KG1 (cell line): ENCODE results near the gene LIN54.
"Not testable (repeated sequence)": the region's sequence is repeated elsewhere in the genome, so short reads cannot be mapped to it uniquely, and the experiment has no call there.

Source experiments
- DNase-seq: peaks from one replicate; lab custom pipeline; 2025; lab: John Stamatoyannopoulos, UW

LIN54 gene

GRCh38 chr4:83010522-83011318 is at the start of gene LIN54:
LIN54 (minus strand) TSS chr4:83010823; CDS start chr4:82984844, 25,979 bp downstream.
- peak; percentile 65 for DNase-seq

GRCh38 chr4:83054928-83055327 is 44.3 kb upstream of the LIN54 start:
- DNase-seq, result no peak

DNA sequence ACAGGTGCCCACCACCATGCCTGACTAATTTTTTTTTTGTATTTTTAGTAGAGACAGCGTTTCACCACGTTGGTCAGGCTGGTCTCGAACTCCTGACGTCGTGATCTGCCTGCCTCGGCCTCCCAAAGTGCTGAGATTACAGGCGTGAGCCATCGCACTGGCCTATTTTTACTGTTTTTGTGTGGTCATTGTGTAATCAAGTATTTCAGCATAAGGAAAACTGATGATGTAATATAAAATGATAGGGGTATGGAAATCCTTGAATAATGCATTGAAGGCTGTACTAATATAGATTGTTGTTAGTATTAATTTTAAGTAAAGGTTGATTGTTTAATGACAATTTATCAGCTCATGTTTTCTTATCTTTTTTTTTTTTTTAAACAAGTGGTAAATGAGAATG is 38.2 kb upstream of the LIN54 start:
- DNase-seq, result not testable (repeated sequence)

GRCh38 chr4:83046693-83047473 is 36.3 kb upstream of the LIN54 start:
- no peak for DNase-seq

GRCh38 chr4:83043801-83044407 is 33.3 kb upstream of the LIN54 start:
- DNase-seq, result no peak

- DNase-seq, result not testable (repeated sequence)
Measured at GRCh38 chr4:83043157-83043556, 32.5 kb upstream of the LIN54 start.

DNA sequence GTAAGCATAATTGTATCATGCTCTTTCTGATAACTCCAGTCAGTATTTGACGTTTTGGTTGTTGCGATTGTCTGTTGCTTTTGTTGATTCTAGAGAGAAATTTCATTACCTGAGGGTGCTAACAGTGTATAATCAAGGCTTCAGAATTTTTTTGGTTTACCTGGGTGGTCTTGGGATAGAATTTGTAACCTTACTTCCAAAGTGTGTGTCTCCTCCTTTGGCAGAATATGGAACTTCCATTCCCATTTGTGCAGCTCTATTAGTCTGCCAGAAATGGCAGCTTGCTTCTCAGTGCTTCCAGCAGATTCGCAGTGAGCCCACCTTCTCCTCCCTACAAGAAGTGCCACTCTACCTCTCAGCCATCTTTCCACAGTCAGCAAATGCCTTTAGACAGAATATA is 29.6 kb upstream of the LIN54 start:
- DNase-seq, result no peak

DNA sequence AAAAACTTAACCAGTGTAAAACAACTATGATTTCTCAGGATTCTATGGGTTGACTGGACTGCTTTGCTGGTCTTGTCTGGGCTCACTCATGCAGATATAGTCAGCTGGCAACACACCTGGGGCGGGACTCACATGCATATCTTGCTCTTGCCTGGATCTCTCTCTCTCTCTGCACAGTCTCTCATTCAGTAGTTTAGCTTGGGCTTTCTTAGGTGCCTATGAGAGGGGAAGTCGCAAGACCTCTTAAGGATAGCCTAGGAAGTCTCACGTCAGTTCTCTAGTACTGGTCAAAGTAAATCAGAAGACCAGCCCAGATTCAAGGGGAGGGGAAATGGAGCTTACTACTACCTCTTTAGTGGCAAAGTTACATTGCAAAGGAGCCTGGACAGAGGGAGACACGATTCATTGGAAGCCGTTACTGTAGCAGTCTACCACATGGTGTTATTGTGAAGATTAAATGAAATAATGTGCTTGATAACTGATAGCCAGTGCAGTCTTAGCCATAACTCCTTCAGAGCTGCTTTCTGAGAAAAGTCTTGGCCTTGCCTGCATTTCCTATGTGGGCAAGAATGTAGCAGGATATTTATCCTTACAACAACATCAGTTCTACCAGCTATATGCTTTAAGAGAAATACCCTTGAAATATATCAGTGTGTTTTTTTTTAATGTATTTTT is 26.5 kb upstream of the LIN54 start:
- DNase-seq, result no peak

GRCh38 chr4:83034630-83035494 is 24.2 kb upstream of the LIN54 start, which contains the start of gene COPS4:
COPS4 (plus strand) TSS chr4:83035183; CDS start chr4:83035225, 42 bp downstream.
- peak; percentile 97 for DNase-seq

GRCh38 chr4:83029688-83030087 is 19.1 kb upstream of the LIN54 start:
- no peak for DNase-seq

GRCh38 chr4:83028976-83029375 is 18.4 kb upstream of the LIN54 start:
- DNase-seq, result no peak

DNA sequence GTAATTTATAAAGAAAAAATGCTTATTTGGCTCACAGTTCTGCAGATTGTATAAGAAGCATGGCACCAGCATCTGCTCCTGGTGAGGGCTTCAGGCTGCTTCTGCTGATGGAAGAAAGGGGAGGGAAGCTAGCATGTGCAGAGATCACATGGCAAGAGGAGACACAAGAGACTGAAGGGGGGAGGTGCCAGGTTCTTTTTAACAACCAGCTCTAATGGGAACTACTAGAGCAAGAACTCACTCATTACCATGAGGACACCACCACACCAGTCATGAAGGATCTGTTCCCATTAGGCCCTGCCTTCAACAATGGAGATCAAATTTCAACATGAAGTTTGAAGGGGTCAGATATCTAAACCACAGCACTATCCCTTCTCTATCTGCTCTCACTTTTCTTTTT is 14.9 kb upstream of the LIN54 start:
- no peak for DNase-seq

DNA sequence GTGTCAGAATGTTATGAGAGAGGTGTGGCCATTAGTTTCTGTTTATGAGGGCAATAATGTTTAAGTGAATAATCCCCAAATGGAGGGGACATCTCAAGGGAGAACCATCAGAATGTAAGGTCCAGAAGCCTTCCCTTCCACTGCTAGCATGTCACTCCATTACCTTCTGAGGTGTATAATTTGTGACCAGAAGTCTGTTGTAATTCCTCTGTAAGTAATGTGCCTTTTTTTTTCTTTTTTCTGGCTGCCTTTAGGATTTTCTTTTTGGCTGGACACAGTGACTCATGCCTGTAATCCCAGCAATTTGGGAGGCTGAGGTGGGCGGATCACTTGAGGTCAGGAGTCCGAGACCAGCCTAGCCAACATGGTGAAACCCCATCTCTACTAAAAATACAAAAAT is 13.6 kb upstream of the LIN54 start:
- no peak for DNase-seq

- DNase-seq, result not testable (repeated sequence)
Measured at GRCh38 chr4:83023599-83023998, 13.0 kb upstream of the LIN54 start.

GRCh38 chr4:83022724-83023450 is 12.3 kb upstream of the LIN54 start:
- no peak for DNase-seq

DNA sequence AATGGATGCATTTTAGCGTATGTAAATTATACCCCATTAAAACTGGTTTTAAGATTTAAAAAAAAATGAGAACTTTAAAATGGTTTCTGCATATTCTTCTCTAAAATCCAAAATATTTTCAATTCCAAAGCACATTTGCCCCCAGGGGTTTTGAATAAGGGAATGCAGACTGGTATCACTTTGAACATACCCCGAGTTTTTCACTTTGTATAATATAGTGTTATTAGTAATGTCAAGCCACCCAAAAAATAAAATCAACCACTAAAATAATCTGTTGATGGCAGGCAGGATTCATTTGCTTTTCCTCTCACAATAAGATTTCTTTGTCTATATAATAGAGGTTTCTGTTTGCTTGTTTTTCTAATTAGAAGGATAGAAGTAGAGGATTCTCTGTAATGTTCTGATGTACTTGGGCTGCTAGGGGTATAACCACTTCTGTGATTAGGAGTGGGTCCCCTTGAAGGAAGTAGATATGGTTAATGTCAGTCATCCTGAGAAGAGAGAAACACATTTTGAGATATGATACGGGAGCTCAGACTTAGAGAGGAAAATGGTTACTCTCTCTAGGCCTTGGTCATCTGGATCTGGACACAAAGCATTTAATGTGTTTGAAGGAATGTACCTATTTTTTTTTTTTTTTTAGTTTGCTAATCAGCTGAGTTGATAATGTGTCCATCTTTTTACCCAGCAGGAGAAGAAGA is 9.3 kb upstream of the LIN54 start:
- DNase-seq, result no peak

DNA sequence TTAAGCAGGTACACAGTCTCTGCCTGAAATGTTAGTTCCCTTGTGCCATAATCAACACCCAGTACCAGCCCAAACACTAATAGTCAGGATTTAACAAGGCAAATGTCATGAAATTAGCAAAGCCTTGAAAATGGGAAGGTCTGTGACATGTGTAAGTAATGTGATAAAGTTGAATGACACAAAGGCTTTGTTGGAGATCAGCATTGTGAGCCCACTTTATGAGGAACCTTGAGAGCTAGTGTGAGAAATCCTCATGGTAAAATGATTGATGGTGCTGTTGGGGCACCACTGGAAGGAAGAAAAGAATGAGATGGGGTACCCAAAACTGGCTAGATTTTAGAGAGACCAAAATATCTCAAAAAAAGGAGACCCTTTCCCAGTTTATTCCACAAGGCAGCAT is 3.3 kb upstream of the LIN54 start:
- DNase-seq, result no peak

DNA sequence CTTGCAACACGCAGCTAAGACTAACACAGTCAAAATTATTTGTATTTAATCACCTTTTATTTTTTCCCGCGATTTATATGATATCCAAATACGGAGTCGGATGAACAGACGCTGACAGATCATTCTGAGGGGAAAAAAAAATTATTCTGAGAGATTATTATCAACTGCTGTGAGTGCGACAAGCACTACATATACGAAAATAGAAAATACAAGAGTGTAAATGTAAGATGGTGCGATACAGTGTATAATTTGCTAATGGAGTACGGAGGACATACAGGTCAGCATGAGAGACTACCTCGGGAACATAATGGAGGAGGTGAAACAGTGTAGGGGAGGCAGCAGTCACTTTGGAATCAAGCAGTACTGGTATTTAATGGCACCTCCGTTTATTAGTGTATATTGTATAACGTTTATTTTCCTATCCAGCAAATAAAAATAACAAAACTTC is 2.8 kb upstream of the LIN54 start:
- no peak for DNase-seq

GRCh38 chr4:83012687-83013419 is 2.2 kb upstream of the LIN54 start:
- peak; percentile 95 for DNase-seq
